GM18873 (cell line): ENCODE measurements around the gene C10orf62.

ENCODE experiments used
- ATAC-seq: cut with Tn5 transposase; IDR thresholded peaks from one replicate; pipeline ENCODE4 v1.9.1; 2021; ENCODE audit warnings: mild to moderate bottlenecking, moderate library complexity, moderate number of reproducible peaks; ENCODE audit not compliant: unreplicated experiment, low FRiP score

The C10orf62 gene

GRCh38 chr10:97584060-97584797, 5.3 kb upstream of the C10orf62 start, which contains the start of gene HOGA1:
Gene HOGA1 (plus strand): TSS chr10:97584389. CDS start chr10:97584704, 315 bp downstream.
- ATAC-seq = no peak

DNA sequence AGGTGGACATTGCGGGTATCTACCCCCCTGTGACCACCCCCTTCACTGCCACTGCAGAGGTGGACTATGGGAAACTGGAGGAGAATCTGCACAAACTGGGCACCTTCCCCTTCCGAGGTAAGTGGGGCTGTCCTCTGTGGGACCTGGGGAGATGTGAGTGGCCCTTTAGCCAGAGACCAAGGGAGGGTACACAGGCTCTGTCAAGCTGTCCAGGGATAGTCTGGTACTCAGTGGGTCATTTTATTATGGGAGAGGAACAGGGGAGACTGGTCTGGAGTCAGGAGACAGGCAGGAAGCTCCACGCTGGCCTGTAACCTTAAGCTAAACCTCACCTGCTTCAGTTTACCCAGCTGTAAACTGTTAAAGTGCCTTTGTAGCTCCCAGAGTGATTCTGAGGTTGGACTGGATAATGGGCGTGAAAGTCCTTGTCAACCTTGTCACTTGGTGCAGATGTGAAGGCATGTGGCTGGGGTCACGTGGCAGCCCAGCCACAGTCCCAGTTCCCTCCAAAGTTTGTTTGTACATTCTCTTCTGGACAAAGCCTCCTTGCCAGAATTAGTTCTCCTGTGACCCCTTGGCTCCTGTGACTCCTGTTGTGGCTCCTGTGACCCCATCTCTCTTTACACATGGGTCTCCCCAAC, 4.6 kb upstream of the C10orf62 start:
- ATAC-seq = no peak

DNA sequence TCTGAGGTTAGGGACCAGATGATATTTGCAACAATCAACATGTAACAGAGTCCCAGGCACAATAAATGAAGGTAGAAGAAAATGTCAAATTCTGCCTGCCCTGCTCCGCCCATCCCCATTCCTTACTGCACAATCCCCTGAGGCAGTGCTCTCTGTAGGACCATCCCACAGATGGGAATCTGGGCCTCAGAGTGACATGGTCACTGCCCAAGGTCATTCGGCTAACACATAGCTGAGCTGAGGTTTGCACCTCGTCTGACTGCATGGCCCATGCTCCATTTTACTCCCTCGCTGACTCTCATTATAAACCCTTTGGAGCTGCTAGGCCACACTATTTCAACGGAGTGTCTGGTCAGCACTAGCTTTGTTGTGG, 4.1 kb upstream of the C10orf62 start:
- no peak for ATAC-seq

DNA sequence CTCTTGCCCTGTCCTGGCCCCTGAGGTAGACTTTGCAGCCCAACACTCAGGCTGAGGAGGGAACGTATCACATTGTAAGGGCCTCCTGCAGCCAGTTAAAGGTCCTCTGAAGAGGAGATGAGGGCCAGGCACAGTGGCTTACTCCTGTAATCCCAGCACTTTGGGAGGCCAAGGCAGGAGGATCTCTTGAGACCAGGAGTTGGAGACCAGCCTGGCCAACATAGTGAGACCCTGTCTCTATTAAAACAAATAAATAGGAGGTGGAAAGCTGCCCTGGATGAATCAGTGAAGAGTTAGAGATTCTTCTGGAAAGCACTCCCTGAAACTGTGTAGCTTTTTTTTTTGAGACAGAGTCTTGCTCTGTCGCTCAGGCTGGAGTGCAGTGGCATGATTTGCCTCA, 2.3 kb upstream of the C10orf62 start:
- no peak for ATAC-seq

DNA sequence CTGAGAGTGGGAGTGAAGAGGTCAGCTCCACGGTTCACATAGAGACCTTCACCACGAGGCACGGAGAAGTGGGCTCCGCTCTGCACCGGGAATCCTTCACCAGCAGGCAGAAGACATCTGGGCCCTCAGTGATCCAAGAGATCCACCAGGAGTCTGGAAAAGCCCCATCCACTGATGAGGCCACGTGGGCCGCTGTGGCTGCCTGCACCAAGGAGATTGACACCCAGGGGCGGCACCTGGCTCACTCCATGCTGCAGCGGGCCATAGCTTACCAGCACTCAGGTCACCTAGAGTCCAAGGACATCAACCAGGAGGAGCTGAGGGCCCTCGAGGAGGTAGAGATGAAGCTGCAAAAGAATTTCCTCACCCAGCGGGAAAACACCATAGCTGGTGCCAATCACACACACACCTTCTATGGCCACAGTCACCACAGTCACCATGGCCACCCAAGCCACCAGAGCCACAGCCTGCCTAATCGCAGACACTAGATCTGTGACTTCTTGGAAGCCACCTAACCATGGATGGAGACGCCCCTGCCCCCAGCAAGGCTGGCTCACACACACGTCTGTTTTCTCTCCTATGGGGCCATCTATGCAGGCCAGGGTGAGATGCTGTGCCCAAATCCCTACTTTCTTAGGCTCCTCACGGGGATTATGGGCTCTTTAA, 694 bp downstream of the C10orf62 start:
- no peak for ATAC-seq

- ATAC-seq = no peak
These were observed 1.4 kb downstream of the C10orf62 start for GRCh38 chr10:97590748-97591495.

DNA sequence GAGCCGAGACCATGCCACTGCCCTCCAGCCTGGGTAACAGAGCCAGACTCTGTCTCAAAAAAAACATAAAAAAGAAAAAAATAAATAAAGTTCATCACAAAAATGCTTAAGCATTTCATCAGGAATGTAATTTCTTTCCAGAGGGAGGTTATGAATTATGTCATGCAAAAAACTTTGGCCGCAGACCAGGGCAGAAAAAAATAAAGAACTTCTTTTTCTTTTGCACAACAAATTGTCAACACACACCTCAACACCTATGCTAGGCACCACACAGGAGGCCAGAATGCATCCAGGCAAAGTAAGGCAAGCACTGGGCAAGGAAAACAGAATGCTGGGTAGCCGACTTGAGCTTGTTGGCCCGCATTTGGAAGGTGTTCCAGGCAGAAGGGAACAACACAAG, 3.9 kb downstream of the C10orf62 start:
- ATAC-seq = no peak

DNA sequence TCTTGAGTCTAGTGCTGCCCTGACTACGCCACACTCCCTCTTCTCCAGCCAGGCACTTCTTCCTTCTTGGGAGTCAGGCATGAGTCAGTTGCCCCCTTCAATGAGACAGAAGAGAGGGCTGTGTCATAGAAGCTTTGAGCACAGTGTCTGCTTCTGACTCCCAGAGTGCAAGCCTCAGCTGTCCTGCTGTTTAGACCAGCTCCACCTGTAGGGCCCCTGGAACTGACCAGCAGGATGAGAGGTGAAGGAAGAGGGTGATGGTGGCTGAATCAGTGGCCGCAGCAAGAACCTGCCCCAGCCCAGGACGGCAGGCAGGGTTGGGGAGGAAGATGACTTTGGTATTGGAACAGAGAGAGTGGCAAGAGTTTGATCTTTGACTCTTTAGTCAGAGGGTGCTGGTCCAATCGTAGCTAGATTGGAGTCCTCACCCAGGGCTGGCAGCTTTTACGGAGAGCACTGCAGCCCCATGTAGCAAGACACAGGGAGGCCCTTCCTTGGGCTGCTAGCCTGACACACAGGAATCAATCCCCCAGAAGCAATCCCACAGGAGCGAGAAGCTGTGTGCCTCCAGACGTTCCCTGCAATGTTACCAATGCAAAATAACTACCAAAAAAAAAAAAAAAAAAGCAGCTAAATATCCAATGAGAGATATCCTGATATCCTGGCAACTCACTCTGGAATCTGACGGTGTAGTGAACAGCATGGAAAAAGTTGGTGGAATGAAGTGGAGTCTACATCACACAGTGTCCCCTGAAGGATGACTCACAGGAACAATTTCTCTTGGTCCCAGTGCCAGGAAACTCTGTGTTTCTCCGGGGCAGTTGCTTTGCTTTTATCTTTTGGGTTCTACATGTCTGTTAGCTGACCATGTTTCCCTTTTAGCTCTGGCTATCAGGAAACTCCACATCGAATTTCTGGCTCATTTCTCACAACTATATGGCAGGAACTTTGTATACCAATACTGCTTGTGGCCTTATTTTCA, 6.9 kb downstream of the C10orf62 start:
- no peak for ATAC-seq

DNA sequence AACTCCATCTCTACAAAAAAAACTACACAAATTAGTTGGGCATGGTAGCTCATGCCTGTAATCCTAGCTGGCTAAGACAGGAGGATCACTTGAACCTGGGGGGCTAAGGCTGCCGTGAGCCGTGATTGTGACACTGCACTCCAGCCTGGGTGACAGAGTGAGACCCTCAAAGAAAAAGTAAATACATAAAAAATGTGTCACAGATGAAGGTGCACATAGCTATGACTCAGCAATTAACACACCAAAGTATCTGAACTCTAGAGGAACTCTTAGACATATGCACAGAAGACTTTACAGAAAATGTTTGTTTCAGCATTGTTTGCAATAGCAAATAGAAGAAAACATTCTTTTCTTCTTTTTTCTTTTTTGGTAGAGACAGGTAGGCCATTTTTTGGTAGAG, 8.3 kb downstream of the C10orf62 start:
- ATAC-seq = no peak

GRCh38 chr10:97598407-97599271, 9.1 kb downstream of the C10orf62 start:
- ATAC-seq = no peak

GRCh38 chr10:97599272-97599619, 9.7 kb downstream of the C10orf62 start:
- ATAC-seq = no peak

- ATAC-seq = no peak
These were observed 11.1 kb downstream of the C10orf62 start for GRCh38 chr10:97600616-97601015.

GRCh38 chr10:97601268-97602215, 12.0 kb downstream of the C10orf62 start:
- no peak for ATAC-seq

DNA sequence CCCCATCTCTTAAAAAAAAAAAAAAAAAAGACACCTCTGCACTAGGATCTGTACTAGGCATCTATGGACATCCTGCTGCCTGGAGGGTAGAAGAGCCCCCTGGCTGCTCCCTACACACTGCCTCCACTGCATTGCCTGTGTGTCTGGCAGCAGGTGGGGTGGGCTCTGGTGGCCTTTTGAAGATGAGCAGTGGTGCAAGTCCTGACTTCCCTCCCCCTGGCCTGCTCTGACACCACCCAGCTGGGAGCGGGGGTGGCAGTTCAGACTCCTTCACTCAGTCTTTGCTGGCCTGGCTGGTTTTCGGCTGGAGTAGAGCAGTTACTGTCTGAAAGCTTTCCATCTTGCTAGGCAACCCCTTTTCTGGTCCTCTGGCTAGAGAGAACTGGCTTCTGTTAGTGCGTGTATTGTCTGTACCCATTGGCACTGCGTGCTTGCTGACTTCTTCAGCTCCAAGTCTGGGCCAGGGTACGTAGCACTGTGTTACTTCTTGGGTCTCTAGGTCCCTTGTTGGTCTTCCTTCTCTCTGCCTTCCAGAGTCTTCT, 17.6 kb downstream of the C10orf62 start:
- no peak for ATAC-seq

GRCh38 chr10:97608991-97609561, 19.6 kb downstream of the C10orf62 start:
- ATAC-seq = no peak

DNA sequence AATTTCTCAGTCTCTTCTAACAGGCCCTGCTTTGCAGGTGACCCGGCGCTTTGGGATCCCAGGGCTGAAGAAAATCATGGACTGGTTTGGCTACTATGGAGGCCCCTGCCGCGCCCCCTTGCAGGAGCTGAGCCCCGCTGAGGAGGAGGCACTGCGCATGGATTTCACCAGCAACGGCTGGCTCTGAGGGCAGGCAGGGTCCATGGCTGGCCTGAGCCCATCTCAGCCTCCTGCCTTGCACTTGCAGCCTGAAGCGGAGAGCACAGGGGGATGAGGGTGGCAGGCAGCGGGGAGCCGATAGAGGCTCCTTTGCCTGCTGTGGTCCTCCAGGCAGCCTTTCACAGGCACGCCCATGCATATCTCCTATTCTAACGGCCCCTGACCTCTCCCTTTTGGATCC, 22.0 kb downstream of the C10orf62 start:
- ATAC-seq = no peak

DNA sequence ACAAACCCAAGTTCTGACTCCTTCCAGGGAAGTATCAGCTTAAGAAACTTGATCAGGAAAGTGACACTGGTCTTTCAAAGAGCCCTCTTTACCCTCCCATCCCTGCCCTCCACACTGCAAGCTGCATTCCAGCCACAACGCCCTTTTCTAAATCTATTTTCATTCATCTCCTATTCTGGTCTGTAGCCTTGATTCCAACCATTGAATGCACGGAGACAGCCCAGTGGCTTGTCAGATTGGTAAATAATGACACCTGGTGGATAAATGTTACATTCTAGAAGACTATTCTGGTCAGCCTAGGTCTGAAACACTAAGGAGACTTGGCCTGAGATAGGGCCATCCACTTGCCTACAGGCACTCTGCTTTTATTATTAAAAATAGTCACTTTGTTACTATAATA, 22.9 kb downstream of the C10orf62 start:
- ATAC-seq = no peak
